Type B pancreatic cell (in vitro differentiated cells): ENCODE results near the gene TXNDC12. TPM values are rescaled to one million over a fixed set of nuclear protein-coding genes. Genes with fewer than 3 reads are reported as not detected.
"Not testable (repeated sequence)": the region's sequence is repeated elsewhere in the genome, so short reads cannot be mapped to it uniquely, and the experiment has no call there.

Experiments
- DNase-seq: peaks from one replicate; pipeline ENCODE4 v3.0.0; 2021; ENCODE audit warnings: mixed read lengths; ENCODE audit not compliant: unreplicated experiment; ENCODE audit errors: extremely low spot score
- H3K27ac Mint-ChIP-seq: 2 replicates; pipeline ENCODE4 v1.8.0; 2021; ENCODE audit warnings: mild to moderate bottlenecking, mixed read lengths
- H3K27me3 Mint-ChIP-seq: 2 replicates; pipeline ENCODE4 v1.8.0; 2021; ENCODE audit warnings: mixed read lengths
- H3K36me3 Mint-ChIP-seq: 2 replicates; pipeline ENCODE4 v1.8.0; 2021; ENCODE audit warnings: mixed read lengths
- H3K4me1 Mint-ChIP-seq: one replicate; pipeline ENCODE4 v1.8.0; 2021; ENCODE audit warnings: mixed read lengths; ENCODE audit not compliant: unreplicated experiment
- H3K4me3 Mint-ChIP-seq: 2 replicates; pipeline ENCODE4 v1.8.0; 2021; ENCODE audit warnings: mild to moderate bottlenecking, mixed read lengths
- H3K9me3 Mint-ChIP-seq: 2 replicates; pipeline ENCODE4 v1.8.0; 2021; ENCODE audit warnings: mixed read lengths
- CTCF ChIP-seq: fragments of 200-600 bp; sonication (generic); conservative IDR thresholded peaks from 2 replicates; pipeline ENCODE4 v1.5.0; 2021; ENCODE audit warnings: antibody characterized with exemption, mild to moderate bottlenecking
- total RNA-seq: library from RNA; stranded (reverse); gene quantifications from 2 replicates; pipeline ENCODE4 v1.2.1, GENCODE V29; 2021; ENCODE audit warnings: low replicate concordance

TXNDC12 gene
- total RNA-seq, 1 donor from 2014 or later = 61.3 TPM

- no peaks in the 10 kb centered on the region for H3K9me3 Mint-ChIP-seq
- peaks cover 20% of the 10 kb centered on the region for H3K36me3 Mint-ChIP-seq
- H3K27ac Mint-ChIP-seq = peak within 1 kb of the TSS; percentile 96
- peak; percentile 14 for TF ChIP-seq CTCF
- DNase-seq = peak; percentile 95
- H3K4me1 Mint-ChIP-seq = peaks cover 29% of the 10 kb centered on the region
- no peaks in the 10 kb centered on the region for H3K27me3 Mint-ChIP-seq
- peak within 1 kb of the TSS; percentile 99 for H3K4me3 Mint-ChIP-seq
Measured at GRCh38 chr1:52056163-52056936, 1.4 kb upstream of the TXNDC12 start, which contains the start of gene BTF3L4. TSS of gene BTF3L4 (plus strand) at chr1:52056295. CDS start at chr1:52059848, 3,553 bp downstream.

GRCh38 chr1:52055866-52056162, 823 bp upstream of the TXNDC12 start:
- Mint-ChIP-seq H3K27ac (peak overlapping the region; percentile 96), H3K4me3 (peak overlapping the region; percentile 99), H3K4me1 (peaks cover 32% of the 10 kb centered on the region), H3K36me3 (peaks cover 21% of the 10 kb centered on the region), H3K9me3 (no peaks in the 10 kb centered on the region), H3K27me3 (no peaks in the 10 kb centered on the region)
- no peak for TF ChIP-seq CTCF
- DNase-seq = no peak

GRCh38 chr1:52054496-52055065, 410 bp downstream of the TXNDC12 start:
- H3K9me3 Mint-ChIP-seq = no peaks in the 10 kb centered on the region
- TF ChIP-seq CTCF = no peak
- peaks cover 32% of the 10 kb centered on the region for H3K4me1 Mint-ChIP-seq
- H3K27me3 Mint-ChIP-seq = no peaks in the 10 kb centered on the region
- DNase-seq = no peak
- peaks cover 15% of the 10 kb centered on the region for H3K36me3 Mint-ChIP-seq
- H3K4me3 Mint-ChIP-seq = peak overlapping the region; percentile 99
- peak overlapping the region; percentile 96 for H3K27ac Mint-ChIP-seq

GRCh38 chr1:52053862-52054261, 1.1 kb downstream of the TXNDC12 start:
- peaks cover 28% of the 10 kb centered on the region for H3K4me1 Mint-ChIP-seq
- peak overlapping the region; percentile 96 for H3K27ac Mint-ChIP-seq
- no peak for TF ChIP-seq CTCF
- H3K9me3 Mint-ChIP-seq = no peaks in the 10 kb centered on the region
- H3K36me3 Mint-ChIP-seq = peaks cover 11% of the 10 kb centered on the region
- DNase-seq = no peak
- peak overlapping the region; percentile 99 for H3K4me3 Mint-ChIP-seq
- H3K27me3 Mint-ChIP-seq = no peaks in the 10 kb centered on the region

- H3K4me1 Mint-ChIP-seq = peaks cover 15% of the 10 kb centered on the region
- not testable (repeated sequence) for H3K27ac Mint-ChIP-seq, DNase-seq, H3K27me3 Mint-ChIP-seq, H3K4me3 Mint-ChIP-seq, H3K9me3 Mint-ChIP-seq
- peaks cover 23% of the 10 kb centered on the region for H3K36me3 Mint-ChIP-seq
Measured at GRCh38 chr1:52049337-52049736, 5.7 kb downstream of the TXNDC12 start.

GRCh38 chr1:52045666-52046195, 9.3 kb downstream of the TXNDC12 start:
- not testable (repeated sequence) for H3K4me1 Mint-ChIP-seq, H3K4me3 Mint-ChIP-seq, H3K9me3 Mint-ChIP-seq, H3K27me3 Mint-ChIP-seq, H3K27ac Mint-ChIP-seq, DNase-seq
- peaks cover 12% of the 10 kb centered on the region for H3K36me3 Mint-ChIP-seq
